HG03280 (cell line): ENCODE data around the gene TSSK3.

Experiments
- ATAC-seq: cut with Tn5 transposase; IDR thresholded peaks from one replicate; pipeline ENCODE4 v1.9.1; 2021; ENCODE audit warnings: mild to moderate bottlenecking, moderate library complexity; ENCODE audit not compliant: unreplicated experiment

TSSK3 gene, protein sequence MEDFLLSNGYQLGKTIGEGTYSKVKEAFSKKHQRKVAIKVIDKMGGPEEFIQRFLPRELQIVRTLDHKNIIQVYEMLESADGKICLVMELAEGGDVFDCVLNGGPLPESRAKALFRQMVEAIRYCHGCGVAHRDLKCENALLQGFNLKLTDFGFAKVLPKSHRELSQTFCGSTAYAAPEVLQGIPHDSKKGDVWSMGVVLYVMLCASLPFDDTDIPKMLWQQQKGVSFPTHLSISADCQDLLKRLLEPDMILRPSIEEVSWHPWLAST

DNA sequence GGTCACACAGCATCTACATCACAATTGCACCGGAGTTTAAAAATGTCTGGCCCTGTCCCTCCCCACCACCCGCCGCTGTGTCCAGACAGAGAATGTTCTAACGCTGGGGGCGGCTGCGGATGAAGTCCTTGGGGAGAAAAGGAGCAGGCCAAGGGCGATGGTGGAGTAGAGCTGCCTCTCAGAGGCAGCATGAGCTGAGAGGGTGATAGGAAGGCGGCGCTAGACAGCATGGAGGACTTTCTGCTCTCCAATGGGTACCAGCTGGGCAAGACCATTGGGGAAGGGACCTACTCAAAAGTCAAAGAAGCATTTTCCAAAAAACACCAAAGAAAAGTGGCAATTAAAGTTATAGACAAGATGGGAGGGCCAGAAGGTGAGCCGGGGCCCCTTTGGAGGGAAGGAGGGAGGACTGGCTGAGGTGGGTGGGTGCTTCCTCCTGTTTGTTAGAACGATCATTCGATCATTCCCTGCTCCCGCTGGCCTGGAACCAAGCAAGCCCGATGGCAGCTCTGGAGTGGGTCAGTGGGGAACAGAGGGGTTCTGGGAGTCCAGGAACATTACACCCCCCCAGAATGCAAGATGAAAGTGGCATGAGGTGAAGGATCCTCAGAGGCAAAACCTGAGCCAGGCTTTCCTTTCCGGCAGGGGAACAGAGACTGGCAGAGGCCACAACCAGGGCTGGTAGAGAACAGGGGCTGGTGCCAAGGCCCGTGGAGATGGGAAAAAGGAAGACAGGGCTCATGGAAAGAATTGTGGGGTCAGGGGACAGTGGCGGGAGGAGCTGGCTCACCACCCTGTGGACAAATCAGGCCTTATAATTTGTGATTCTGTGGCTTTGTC lies at the start of gene TSSK3, which contains the start of gene FAM229A:
Gene TSSK3 (plus strand): TSS at position 66 of the 840 bp plus-strand sequence. CDS start 163 bp downstream, at position 229.
Gene FAM229A (minus strand): TSS at position 12 of the 840 bp plus-strand sequence. CDS start 394 bp downstream, outside the sequence.
- no peak for ATAC-seq

DNA sequence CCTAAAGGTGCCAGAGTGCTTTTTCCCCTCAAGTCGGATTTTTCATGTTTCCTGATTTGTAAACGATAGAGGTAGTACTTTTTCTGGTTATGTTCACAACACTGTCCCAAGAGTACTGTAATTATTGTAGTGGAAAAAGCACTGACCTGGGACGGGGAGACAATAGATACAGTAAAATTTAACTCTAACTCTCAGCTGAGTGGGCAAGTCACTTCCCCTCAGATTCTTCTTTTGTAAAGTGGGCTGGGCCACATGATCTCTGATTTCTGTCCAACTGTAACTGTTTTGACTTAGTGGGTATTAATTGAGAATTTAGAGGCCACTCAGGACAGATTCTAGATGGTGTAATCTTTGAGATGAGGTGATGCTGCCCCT lies 45.4 kb upstream of the TSSK3 start:
- ATAC-seq = no peak

DNA sequence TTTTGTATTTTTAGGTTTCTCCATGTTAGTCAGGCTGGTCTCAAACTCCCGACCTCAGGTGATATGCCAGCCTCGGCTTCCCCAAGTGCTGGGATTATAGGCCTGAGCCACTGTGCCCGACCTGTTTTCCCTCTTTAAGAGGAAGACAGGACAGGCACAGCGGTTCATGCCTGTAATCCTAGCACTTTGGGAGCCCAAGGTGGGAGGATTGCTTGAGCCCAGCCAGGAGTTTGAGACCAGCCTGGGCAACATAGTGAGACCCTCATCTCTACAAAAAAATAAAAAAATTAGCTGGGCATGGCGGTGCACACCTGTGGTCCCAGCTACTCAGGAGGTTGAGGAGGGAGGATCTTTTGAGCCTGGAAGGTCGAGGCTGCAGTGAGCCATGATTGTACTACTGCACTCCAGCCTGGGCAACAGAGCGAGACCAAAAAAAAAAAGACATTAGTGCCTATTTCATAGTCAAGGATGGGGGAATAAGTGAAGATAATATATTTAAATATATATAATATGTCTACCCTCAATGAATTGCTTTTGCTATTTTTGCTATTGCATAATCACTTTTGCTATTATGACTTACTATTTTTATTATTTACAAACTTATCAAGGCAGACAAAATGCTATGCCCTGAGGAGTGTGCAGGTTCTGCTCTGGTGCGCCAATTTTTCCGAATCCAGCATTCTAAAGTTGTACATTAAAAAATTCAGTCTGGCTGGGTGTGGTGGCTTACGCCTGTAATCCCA lies 44.0 kb upstream of the TSSK3 start:
- ATAC-seq = no peak

DNA sequence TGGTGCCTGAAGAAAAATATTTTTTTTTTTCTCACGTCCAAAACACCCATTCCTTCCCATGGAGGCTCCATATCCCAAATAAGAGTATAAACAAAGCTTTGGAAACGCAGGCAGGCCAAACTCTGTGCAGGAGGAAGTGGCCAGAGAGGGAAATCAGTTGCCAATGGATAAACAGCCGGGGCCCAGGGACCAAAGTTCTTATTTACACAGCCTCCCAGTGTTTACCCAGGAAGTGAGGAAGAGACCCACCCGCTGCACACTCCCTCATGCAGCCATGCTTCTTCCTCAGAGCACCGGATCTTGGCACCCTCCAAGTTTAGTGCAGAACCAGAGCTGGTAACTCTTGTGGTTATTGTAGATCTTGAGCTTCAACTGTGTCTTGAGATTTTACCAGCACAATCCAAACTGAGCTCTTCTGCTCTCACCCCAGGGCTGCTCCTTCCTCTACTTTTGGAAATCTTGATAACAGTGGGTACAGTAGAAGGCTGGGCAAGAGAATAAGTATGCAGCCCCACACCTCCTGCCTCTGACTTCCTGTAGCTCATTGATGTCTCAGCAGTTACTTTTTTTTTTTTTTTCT lies 40.5 kb upstream of the TSSK3 start:
- no peak for ATAC-seq

DNA sequence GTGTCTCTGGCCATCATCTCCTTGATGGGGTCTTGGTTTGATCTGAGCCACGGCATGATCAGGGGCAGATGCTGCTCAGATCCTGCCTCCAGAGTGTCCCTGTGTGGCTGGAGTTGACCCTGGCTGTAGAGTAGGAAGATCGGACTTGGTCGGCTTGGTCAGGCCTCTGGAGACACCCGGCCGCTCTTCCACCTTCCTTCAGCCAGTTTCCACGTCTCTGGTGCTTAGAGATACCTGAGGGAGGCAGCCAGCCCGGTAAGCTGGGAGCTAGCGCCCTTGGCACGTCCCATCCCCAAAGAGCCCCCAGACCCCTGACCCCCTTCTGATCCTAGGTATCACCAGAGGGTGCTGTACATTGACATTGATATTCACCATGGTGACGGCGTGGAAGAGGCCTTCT lies 35.1 kb upstream of the TSSK3 start:
- no peak for ATAC-seq

DNA sequence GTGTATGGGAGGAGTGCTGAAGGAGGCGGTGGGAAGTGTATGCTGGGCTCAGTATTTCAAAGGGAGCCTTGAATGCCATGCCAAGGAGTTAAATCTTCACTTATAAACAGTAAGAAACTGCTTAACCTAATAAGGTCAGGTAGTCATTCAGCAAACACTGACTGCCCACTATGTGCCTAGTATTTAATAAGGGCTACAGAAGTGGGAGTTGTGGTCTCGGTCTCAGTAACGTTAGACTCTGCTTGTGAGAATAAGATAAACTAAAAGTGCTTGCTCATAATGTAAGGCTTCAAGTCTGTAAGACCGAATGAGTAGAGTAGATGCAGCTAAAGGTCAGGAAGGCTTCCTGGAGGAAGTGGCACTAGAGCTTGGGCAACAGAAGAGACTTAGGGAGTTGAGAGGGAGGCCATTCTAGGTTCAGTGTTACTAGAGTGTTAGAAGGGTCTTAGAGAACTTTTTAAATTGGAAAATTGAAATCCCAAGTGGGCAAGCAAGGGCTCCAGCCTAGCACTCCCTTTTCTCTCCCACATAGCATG lies 32.3 kb upstream of the TSSK3 start:
- ATAC-seq = no peak

DNA sequence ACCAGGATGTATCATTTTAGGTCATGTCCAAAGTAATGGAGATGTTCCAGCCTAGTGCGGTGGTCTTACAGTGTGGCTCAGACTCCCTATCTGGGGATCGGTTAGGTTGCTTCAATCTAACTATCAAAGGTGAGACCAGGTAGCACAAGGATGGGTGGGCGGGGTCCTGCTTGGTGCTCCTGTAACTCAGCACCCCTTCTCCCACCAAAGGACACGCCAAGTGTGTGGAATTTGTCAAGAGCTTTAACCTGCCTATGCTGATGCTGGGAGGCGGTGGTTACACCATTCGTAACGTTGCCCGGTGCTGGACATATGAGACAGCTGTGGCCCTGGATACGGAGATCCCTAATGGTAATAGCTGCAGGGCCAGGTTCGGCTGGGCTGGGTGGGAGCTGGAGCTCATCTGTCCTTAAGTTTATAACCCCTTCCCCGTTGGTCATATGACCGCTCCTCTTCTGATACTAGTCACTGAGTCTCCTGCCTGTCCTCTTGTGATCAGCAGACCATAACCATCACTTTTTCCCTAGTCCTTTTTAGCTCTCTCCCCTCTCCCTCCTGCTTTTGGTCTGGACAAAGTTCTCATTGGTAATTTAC lies 31.7 kb upstream of the TSSK3 start:
- ATAC-seq = no peak

DNA sequence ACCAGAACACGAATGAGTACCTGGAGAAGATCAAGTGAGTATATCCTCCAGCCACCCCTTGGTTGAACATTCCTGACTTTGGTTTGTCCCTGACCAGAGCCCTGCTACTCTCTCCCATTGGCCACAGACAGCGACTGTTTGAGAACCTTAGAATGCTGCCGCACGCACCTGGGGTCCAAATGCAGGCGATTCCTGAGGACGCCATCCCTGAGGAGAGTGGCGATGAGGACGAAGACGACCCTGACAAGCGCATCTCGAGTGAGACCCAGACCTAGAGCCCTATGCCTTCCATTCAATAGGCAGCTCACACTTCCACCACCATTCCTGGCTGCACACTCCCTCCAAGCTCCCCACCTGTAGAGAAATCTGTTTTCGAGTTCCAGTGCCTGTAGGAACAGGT lies 30.8 kb upstream of the TSSK3 start:
- no peak for ATAC-seq

DNA sequence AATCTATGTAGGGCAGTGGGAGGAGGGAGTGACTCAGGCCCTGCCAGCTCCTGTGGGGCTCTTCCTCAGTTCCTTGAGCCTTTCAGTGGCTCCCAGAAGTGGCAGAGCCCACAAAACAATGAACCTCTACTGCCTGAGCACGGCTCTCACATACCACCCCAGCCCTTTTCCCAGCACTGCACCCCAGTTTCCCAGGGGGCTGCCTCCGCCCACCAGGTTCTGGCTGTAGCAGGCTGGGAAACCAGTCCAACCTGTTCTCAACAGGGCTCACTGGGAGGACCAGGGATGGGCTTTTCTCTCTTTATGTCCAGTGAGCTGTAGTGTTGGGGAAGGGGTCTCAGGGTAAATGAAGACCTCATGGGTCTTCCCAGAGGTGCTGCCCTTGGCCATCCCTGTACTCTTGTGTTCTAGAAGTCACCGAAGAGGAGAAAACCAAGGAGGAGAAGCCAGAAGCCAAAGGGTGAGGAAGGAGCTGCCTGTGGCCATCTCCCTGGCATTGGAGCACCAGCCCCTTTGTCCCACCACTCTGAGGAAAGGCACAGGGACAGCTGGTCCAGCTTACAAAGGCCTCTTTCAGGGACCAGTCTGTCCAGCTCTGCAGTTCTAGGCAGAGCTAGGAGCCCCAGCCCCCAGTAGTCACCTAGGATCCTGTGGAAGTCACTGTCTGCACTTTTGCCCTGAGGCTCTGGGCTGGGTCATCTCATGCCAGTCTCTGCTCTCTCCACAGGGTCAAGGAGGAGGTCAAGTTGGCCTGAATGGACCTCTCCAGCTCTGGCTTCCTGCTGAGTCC lies 29.9 kb upstream of the TSSK3 start:
- ATAC-seq = no peak

DNA sequence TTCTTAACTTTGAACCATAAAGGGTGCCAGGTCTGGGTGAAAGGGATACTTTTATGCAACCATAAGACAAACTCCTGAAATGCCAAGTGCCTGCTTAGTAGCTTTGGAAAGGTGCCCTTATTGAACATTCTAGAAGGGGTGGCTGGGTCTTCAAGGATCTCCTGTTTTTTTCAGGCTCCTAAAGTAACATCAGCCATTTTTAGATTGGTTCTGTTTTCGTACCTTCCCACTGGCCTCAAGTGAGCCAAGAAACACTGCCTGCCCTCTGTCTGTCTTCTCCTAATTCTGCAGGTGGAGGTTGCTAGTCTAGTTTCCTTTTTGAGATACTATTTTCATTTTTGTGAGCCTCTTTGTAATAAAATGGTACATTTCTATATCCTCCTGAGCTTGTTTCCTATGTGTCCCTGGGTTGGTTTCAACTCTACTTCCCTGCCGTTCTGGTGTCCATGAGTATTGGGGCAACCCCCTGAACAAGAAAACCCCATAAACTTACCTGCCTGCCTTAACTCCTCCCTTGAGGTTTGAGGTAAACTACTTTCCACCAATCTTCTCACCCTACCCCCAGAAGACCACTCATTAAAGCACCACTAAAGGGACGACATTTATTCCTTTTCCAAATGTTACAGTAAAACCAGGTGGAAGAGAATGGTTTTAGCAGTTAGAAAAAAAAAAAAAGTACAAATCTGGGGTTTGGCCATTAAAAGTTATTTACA lies 28.9 kb upstream of the TSSK3 start:
- ATAC-seq = no peak

DNA sequence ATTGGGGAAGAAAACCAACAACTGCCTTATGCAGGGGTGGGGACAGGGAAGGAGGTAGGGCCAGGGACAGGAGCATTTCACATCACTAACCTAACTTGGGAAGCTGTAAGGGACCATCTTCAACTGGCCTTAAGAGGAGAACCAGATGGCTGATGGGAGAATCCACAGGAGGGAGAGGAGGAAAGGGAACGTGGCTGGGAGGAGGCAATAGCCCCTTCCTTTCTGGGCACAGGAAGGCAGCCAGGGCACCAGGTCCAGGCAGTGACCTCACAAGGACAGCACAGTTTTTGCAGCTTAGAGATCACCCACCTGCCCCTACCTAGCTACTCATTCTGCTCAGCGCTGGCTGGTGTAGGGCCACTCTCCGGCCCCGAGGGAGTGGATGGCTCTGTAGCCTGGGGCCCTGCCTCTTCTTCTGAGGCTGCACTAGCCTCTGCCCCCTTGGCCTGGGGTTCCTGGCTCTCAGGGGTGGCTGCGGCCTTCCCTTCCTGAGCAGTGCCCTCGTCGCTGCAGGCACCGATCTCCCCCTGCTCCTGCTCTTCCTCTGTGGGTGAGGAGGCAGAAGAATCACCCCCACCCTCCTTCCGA lies 28.0 kb upstream of the TSSK3 start:
- ATAC-seq = no peak

DNA sequence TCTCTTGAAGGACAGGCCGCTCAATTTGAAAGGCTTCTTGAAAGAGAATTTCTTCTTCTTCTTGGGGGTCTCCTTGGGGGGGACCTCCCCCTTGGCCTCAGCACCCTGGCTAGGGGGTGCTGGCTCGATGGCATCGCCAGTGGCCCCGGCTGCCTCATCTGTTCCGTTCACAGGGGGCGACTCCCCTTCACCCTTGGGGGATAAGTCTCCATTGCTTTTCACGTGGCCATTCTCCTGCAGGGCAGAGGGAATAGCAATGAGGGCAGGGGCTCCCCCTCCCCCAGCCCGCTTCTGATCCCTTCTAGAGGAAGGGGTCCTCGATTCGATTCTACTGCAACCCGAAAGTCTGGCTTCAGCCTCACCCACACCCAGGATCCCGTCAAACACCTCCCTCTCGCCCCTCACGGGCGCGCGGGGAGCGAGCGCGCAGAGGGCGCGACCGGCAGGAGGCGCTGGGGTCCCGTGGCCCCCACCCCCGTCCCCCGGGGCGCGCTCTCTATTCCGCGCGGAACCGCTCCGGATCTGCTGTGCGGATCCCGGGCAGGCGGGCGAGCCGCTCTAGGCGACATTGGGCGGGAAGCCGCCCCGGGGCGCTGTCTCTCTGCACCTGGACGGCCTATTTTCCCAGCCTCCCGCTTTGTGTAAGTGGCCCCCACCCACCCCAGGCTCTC lies 27.3 kb upstream of the TSSK3 start:
- peak; percentile 30 for ATAC-seq

DNA sequence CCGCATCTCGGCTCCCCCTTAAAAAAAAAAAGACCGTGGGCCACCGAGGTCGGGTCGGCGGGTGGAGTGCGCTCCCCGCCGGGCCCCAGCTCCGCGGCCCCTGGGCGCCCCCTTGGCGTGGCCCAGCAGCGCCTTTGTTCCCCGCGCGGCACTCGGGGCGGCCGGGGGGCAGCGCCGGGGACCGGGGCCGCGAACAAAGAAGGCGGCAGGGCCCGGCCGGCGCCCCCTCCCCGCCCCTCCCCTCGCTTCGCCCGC lies 26.9 kb upstream of the TSSK3 start:
- no peak for ATAC-seq

DNA sequence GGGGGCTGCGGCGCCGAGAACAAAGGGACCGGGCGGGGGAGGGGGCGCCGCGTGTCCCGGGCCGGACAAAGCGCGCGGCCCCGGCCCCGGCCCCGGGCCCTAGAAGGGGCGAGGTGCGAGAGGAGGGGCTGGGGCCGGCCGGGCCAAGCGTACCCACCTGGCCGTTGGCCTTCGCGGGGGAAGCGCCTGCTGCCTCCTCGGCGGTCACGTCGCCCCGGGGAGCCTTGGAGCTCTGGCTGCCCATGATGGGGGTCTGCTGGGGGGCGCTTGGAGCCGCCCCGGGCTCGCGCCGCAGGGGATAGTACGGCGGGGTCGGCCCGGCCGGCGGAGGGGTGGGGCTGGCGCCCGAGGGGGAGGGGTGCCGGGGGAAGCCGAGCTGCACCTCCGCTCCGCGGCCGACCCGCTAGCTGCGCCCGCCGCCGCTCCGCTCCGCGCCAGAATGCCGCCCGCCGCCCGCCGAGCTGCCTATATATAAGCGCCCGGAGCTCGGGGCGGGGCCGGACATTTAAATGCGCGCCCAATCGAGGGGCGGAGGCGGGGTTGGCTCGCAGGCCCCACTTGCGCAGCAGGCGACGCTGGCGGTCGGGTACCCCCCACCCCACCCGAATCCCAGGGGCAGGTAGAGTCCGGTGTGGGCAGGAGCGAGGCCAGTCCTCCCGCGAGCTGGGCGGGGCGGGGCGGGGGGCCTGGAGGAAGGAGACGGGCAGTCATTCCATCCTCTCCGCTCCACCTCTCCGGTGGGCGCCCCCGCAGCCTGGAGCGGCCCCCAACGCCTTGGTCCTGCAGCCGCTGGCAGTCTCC lies 26.3 kb upstream of the TSSK3 start, which contains the start of gene MARCKSL1:
Gene MARCKSL1 (minus strand): TSS at position 444 of the 801 bp plus-strand sequence. CDS start 200 bp downstream, at position 244.
- ATAC-seq = peak; percentile 49

DNA sequence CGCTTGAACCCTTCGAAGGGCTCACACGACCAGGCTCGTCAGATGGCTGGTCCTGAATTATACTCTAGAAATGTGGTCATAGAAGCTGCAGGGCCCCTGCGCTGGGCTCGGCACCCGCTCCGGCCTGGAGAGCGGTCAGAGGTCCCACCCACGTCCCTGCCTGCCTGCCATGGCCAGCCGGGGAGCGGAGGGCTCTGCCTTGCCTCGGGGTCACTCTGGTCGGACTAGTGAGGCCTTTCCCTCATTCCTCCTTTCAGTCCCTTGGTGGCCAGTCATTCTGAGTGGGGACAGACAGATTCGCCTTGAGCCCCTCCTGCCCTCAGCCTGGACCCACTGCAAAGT lies 25.8 kb upstream of the TSSK3 start:
- no peak for ATAC-seq

DNA sequence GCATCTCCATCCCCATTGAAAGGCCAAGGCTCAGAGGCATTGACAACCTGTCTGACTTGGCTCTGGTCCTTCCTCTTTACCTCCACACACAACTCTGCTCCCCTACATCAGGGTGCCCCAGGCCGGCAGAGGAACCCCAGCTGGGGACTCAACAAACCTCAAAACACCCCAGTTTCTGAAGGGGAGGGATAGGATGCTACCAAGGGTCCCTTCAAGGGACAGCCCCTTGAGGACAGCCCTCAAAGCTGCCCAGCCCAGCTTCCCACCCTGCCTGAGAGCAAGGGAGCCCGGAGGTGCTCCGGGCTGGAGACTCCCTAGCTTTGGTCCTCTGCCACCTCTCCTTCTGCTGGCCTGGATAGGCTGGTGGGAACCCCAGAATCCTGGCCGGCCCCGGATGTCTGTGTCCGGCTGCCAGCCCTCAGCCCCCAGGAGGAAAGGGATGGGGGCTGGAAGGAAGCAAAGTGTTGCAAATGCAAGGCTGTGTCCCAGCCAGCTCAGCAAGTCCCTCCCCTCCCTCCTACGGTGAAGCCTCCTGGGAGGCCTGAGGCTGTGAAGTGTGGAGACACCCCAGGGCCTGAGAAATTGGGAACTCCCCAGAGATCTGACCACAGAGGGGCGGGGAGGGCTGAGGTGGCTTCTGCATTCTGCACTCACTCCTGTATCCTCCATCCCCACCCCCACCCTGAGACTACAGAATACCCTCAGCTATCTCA lies 25.2 kb upstream of the TSSK3 start:
- no peak for ATAC-seq
